Endothelial cell (in vitro differentiated cells): ENCODE results near the gene ZNF334. TPM values are rescaled to one million over a fixed set of nuclear protein-coding genes. Genes with fewer than 3 reads are reported as not detected.

Experiments
- DNase-seq: peaks from one replicate; pipeline ENCODE4 v3.0.0; 2021; ENCODE audit warnings: low spot score
- H3K27ac Mint-ChIP-seq: one replicate; pipeline ENCODE4 v1.8.0; 2021; ENCODE audit warnings: mixed read lengths, inconsistent platforms; ENCODE audit not compliant: unreplicated experiment
- H3K27me3 Mint-ChIP-seq: one replicate; pipeline ENCODE4 v1.8.0; 2021; ENCODE audit warnings: mild to moderate bottlenecking, moderate library complexity, mixed read lengths, inconsistent platforms; ENCODE audit not compliant: unreplicated experiment
- H3K36me3 Mint-ChIP-seq: one replicate; pipeline ENCODE4 v1.8.0; 2021; ENCODE audit warnings: mild to moderate bottlenecking, low read depth, mixed read lengths, inconsistent platforms; ENCODE audit not compliant: unreplicated experiment
- H3K4me1 Mint-ChIP-seq: one replicate; pipeline ENCODE4 v1.8.0; 2021; ENCODE audit warnings: mild to moderate bottlenecking, mixed read lengths, inconsistent platforms; ENCODE audit not compliant: unreplicated experiment
- H3K4me3 Mint-ChIP-seq: one replicate; pipeline ENCODE4 v1.8.0; 2021; ENCODE audit warnings: mild to moderate bottlenecking, mixed read lengths, inconsistent platforms; ENCODE audit not compliant: unreplicated experiment
- H3K9me3 Mint-ChIP-seq: one replicate; pipeline ENCODE4 v1.8.0; 2021; ENCODE audit warnings: mixed read lengths, inconsistent platforms; ENCODE audit not compliant: unreplicated experiment
- total RNA-seq: library from RNA; stranded (reverse); fragmentation: NEBNext Ultra II Directional; extraction: Animal tissue kit (Norgen Biotek cat#: 25700); gene quantifications from one replicate; pipeline ENCODE4 v1.2.1, GENCODE V29; 2021; ENCODE audit not compliant: unreplicated experiment
- TF ChIP-seq, protein P1 (sequence below): fragments of 200-600 bp; sonication (generic); IDR thresholded peaks from one replicate; pipeline ENCODE4 v1.5.0; 2021; ENCODE audit warnings: antibody characterized with exemption; ENCODE audit not compliant: unreplicated experiment

ZNF334 gene
- total RNA-seq, 1 donor from 2014 or later: 19.5 TPM

DNA sequence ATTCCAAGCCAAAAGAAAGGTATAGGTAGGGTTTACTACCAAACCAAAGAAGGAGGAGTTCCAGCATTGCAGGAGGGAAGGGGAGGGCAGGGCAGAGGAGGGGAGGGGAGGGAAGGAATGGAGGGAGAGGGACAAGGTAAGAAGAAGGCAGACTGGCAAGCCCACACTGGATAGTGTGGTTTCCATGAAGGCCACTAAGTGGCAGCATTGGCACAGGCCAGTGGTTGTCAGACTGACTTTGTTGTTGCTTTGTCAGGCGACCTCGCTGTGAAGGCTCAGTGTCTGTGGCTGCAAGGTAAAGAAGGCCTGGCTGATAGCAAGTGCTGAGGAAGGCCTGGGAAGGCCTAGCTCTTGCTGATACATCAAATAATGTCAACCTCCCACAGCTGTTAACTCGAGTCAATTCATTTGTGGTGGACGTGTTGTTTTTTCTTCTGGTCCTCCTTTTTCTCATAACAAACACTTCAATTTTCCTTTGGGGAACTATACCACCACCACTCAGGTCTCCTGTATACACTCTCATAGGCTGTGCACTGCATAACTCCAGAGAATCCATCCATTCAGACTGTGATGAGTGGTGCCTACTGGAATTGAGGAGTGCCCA is 7.7 kb upstream of the ZNF334 start:
- Mint-ChIP-seq H3K4me1 (no peaks in the 10 kb centered on the region), H3K27ac (no peak overlapping the region), H3K36me3 (no peaks in the 10 kb centered on the region), H3K27me3 (peaks cover 1% of the 10 kb centered on the region), H3K4me3 (no peak overlapping the region), H3K9me3 (no peaks in the 10 kb centered on the region)
- DNase-seq: peak; percentile 63
- TF ChIP-seq, protein P1, sequence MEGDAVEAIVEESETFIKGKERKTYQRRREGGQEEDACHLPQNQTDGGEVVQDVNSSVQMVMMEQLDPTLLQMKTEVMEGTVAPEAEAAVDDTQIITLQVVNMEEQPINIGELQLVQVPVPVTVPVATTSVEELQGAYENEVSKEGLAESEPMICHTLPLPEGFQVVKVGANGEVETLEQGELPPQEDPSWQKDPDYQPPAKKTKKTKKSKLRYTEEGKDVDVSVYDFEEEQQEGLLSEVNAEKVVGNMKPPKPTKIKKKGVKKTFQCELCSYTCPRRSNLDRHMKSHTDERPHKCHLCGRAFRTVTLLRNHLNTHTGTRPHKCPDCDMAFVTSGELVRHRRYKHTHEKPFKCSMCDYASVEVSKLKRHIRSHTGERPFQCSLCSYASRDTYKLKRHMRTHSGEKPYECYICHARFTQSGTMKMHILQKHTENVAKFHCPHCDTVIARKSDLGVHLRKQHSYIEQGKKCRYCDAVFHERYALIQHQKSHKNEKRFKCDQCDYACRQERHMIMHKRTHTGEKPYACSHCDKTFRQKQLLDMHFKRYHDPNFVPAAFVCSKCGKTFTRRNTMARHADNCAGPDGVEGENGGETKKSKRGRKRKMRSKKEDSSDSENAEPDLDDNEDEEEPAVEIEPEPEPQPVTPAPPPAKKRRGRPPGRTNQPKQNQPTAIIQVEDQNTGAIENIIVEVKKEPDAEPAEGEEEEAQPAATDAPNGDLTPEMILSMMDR: peak; percentile 46

DNA sequence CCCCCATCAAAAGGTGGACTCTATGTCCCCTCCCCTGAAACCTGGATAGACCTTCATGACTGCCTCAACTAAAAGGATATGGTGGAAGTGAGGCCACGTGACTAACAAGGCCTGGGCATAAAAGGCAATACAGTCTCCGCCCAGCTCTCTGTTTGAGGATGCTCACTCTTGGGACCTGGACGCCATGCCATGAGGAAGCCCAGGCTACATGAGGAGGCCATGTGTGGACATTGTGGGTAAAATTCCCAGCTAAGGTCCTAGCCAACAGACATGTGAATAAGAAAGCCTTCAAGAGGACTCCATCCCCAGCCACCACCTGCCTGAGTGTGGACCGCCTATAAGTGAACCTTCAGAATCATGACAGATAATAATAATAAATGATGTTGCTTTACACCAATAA is 7.2 kb upstream of the ZNF334 start:
- Mint-ChIP-seq H3K4me3 (no peak overlapping the region), H3K27me3 (peaks cover 1% of the 10 kb centered on the region), H3K27ac (no peak overlapping the region), H3K9me3 (no peaks in the 10 kb centered on the region), H3K4me1 (no peaks in the 10 kb centered on the region), H3K36me3 (no peaks in the 10 kb centered on the region)
- no peak for DNase-seq
- TF ChIP-seq, protein P1: no peak

DNA sequence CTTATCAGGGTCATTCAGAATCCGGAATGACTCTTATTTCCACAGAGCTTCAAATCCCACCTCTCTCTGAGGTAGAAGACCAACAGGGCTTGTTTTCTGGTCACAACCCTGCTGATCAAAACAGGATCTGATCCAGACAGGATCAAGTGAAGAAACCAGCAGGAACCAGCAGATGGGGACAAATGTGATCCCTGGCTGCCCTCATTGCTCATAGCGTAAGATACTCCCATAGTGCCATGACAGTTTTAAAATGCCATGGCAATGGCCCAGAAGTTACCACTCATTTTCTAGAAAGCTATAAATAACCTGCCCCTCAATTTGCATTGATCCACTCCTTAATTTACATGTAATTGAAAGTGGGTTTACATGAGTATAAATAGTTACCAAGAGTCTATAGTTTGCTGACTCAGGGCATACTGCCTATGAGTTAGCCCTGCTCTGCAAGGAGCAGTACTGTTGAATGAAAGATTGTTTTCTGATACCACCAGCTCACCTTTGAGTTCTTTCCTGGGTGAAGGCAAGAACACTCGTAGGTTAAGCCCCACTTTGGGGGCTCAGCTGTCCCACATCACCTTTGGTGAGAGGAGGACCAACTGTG is 6.2 kb upstream of the ZNF334 start:
- H3K4me1 Mint-ChIP-seq: no peaks in the 10 kb centered on the region
- no peak for DNase-seq
- H3K27me3 Mint-ChIP-seq: peaks cover 1% of the 10 kb centered on the region
- no peak overlapping the region for H3K27ac Mint-ChIP-seq
- H3K4me3 Mint-ChIP-seq: no peak overlapping the region
- no peaks in the 10 kb centered on the region for H3K36me3 Mint-ChIP-seq
- no peaks in the 10 kb centered on the region for H3K9me3 Mint-ChIP-seq
- TF ChIP-seq, protein P1: no peak

DNA sequence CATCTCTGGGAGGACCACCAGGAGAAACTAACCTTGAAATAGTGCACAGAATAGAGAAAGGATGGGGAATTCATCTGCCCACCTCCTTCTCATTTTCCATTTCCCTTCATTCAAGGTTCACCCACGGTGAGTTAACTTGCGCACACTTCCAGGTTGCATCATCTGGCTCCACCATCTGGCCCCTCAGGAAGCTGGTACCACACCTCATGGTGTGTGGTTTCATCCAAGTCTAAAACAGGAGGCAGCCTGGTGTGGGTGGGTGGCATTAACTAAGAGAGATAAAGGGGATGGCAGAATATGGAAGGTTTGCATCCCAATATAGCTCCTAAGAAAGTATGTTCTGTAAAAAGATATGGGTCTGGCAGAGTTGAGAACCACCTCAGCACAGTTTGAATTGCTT is 3.8 kb downstream of the ZNF334 start:
- H3K4me1 Mint-ChIP-seq: peaks cover 2% of the 10 kb centered on the region

More for the DNA sequence above, 3.8 kb downstream of the ZNF334 start:
- Mint-ChIP-seq H3K4me3 (no peak overlapping the region), H3K9me3 (peaks cover 5% of the 10 kb centered on the region), H3K36me3 (peaks cover 54% of the 10 kb centered on the region), H3K27ac (no peak overlapping the region), H3K27me3 (peaks cover 4% of the 10 kb centered on the region)
- TF ChIP-seq, protein P1: no peak
- no peak for DNase-seq
